ENCODE data around the gene CCR9.

Gene CCR9

DNA sequence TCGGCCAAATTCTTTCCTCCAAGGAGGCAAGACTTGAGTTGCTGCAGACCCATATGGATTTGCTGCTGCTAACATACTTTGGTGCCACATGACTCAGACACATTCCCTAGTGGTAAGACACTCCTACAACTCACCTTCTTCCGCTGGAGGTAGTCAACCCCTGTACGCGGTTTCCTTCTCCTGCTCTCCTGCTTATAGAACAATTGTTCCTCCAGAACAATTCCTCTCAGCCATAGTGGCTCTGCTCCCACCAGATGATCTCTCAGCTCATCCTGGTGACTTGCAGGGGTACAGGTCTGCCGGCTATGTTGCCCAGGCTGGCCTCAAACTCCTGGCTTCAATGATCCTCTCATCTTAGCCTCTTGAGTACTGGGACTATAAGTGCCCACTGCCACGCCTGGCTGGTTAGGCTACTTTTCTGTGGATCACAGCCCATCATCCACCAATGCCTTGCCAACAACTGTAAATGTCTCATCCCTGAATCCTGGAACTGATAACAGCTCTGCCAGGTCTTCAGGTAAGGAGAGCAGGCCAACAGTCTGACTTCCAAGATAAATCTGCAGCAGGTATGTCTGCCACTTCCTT is 54.5 kb downstream of the CCR9 start:
- no peak for DNase-seq (ENCODE audit: low spot score)
- TF ChIP-seq, protein P1, sequence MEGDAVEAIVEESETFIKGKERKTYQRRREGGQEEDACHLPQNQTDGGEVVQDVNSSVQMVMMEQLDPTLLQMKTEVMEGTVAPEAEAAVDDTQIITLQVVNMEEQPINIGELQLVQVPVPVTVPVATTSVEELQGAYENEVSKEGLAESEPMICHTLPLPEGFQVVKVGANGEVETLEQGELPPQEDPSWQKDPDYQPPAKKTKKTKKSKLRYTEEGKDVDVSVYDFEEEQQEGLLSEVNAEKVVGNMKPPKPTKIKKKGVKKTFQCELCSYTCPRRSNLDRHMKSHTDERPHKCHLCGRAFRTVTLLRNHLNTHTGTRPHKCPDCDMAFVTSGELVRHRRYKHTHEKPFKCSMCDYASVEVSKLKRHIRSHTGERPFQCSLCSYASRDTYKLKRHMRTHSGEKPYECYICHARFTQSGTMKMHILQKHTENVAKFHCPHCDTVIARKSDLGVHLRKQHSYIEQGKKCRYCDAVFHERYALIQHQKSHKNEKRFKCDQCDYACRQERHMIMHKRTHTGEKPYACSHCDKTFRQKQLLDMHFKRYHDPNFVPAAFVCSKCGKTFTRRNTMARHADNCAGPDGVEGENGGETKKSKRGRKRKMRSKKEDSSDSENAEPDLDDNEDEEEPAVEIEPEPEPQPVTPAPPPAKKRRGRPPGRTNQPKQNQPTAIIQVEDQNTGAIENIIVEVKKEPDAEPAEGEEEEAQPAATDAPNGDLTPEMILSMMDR (IDR thresholded peaks at IDR 0.05), result no peak
- Histone ChIP-seq H3K27ac (no peak overlapping the region), H3K4me3 (no peak overlapping the region)

GRCh38 chr3:45942051-45942825 is 55.9 kb downstream of the CCR9 start:
- Histone ChIP-seq H3K4me3 (no peak overlapping the region), H3K27ac (no peak overlapping the region)
- TF ChIP-seq, protein P1 (IDR thresholded peaks at IDR 0.05), result no peak
- no peak for DNase-seq (ENCODE audit: low spot score)

- no peak for DNase-seq (ENCODE audit: low spot score)
- TF ChIP-seq, protein P1 (IDR thresholded peaks at IDR 0.05), result no peak
- Histone ChIP-seq H3K27ac (no peak within 1 kb of the TSS), H3K4me3 (no peak within 1 kb of the TSS)
These were observed 57.0 kb downstream of the CCR9 start, which contains the start of gene CXCR6 for GRCh38 chr3:45943207-45943846. TSS of gene CXCR6 (plus strand) at chr3:45943464. CDS start at chr3:45946482, 3,018 bp downstream.

- Histone ChIP-seq H3K27ac (peak overlapping the region in 1 of 2 donors; percentile 21), H3K4me3 (no peak overlapping the region)
- no peak for DNase-seq (ENCODE audit: low spot score)
- TF ChIP-seq, protein P1 (IDR thresholded peaks at IDR 0.05), result no peak
These were observed 58.7 kb downstream of the CCR9 start for GRCh38 chr3:45944830-45945620.

DNA sequence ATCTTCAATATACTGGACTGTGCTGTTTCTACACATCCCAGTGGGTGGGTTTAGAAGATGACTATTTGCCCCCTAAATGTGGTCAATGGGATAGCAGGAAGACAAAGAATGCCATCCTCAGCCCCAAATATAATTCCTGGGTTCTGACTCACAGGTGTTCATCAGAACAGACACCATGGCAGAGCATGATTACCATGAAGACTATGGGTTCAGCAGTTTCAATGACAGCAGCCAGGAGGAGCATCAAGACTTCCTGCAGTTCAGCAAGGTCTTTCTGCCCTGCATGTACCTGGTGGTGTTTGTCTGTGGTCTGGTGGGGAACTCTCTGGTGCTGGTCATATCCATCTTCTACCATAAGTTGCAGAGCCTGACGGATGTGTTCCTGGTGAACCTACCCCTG is 60.0 kb downstream of the CCR9 start:
- TF ChIP-seq, protein P1 (IDR thresholded peaks at IDR 0.05), result no peak
- Histone ChIP-seq H3K4me3 (no peak overlapping the region), H3K27ac (no peak overlapping the region)
- no peak for DNase-seq (ENCODE audit: low spot score)

DNA sequence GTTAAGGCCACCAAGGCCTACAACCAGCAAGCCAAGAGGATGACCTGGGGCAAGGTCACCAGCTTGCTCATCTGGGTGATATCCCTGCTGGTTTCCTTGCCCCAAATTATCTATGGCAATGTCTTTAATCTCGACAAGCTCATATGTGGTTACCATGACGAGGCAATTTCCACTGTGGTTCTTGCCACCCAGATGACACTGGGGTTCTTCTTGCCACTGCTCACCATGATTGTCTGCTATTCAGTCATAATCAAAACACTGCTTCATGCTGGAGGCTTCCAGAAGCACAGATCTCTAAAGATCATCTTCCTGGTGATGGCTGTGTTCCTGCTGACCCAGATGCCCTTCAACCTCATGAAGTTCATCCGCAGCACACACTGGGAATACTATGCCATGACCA is 60.5 kb downstream of the CCR9 start:
- Histone ChIP-seq H3K27ac (no peak overlapping the region), H3K4me3 (no peak overlapping the region)
- no peak for DNase-seq (ENCODE audit: low spot score)
- TF ChIP-seq, protein P1 (IDR thresholded peaks at IDR 0.05), result no peak

Measured in coronary artery (tissue), 2 donors.